ENCODE results near the gene LZTR1.
"Not testable (repeated sequence)": the region's sequence is repeated elsewhere in the genome, so short reads cannot be mapped to it uniquely, and the experiment has no call there.

The LZTR1 gene

GRCh38 chr22:21020802-21021429, 38.8 kb downstream of the LZTR1 start:
- no peak for DNase-seq

DNA sequence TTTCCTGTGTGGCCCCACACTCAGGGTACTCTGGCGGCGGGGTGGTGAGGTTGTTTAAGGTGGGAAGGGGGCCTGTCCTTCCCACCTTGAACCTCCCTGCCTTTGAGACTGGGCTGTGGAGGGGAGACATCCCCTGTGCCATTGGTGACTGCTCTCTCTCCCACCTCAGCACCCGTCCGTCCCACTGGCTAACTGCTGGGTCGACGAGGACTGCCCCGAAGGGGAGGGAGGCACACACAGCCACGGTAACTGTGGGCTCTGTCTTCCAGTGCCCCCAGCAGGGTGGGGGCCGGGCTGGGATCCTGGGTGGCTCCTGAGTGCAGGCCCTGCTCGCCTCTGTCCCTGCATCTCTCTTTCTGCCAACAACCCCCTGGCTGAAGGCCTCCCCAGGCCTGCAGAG, 40.4 kb downstream of the LZTR1 start:
- no peak for DNase-seq

DNA sequence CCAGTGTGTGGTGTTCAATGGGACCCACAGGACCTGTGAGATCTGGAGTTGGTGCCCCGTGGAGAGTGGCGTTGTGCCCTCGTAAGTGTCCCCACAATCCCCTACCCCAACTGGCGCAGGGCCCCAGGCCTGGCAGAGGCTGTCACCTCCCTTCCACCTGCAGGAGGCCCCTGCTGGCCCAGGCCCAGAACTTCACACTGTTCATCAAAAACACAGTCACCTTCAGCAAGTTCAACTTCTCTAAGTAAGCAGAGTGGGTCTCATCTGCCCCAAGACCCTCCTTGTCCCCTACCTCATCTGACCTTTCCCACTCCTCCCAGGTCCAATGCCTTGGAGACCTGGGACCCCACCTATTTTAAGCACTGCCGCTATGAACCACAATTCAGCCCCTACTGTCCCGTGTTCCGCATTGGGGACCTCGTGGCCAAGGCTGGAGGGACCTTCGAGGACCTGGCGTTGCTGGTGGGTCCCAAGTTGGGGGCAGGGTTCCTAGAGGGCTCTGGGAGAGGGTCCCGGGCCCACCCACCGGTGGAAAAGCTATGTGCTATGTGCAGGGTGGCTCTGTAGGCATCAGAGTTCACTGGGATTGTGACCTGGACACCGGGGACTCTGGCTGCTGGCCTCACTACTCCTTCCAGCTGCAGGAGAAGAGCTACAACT, 41.0 kb downstream of the LZTR1 start:
- DNase-seq, result no peak

- DNase-seq, result no peak
Measured at GRCh38 chr22:21025266-21025665, 43.2 kb downstream of the LZTR1 start.

GRCh38 chr22:21025763-21026755, 44.0 kb downstream of the LZTR1 start:
- DNase-seq, result no peak

DNA sequence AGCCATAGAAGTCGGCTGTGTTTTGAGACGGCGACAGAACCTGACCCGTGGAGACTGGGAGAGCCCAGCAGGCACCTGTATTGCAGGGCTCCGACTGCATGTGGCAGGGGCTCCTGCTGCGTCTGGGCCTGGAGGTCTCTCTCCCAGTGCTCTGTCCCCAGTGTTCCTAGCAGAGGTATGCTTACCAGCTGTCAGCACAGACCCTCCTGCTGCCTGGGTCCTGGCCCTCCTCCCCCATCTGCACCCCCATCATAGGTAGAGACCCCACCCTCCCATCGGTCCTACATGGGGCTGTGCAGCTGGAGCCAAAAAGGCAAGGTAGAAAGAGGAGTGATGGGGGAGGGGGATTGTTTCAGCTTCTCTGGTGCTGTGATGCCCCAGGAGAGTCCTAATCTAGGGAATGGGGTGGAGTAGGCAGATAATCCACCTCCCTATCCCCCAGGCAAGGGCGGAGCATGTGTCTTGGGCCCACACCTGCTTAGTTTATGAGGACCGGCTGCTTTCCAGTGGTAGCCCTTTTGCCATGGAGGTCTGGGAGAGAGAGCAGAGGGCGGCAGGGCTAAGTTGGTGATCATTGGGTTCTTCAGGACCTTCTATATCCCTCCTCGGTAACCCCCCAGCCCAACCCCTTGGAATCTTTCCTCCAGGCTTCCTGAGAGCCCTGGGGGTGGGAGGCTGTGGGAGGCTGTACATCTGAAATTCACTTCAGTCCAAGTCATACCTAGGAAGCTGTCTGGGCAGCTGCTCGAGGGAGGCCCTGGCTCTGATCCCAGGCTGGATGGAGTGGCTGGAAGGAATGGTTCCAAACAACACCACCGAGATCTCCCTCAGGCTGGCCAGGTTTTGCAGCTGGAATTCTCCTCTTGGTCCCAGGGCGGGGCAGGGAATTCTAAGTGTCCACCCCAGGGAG, 44.9 kb downstream of the LZTR1 start:
- DNase-seq, result no peak

DNA sequence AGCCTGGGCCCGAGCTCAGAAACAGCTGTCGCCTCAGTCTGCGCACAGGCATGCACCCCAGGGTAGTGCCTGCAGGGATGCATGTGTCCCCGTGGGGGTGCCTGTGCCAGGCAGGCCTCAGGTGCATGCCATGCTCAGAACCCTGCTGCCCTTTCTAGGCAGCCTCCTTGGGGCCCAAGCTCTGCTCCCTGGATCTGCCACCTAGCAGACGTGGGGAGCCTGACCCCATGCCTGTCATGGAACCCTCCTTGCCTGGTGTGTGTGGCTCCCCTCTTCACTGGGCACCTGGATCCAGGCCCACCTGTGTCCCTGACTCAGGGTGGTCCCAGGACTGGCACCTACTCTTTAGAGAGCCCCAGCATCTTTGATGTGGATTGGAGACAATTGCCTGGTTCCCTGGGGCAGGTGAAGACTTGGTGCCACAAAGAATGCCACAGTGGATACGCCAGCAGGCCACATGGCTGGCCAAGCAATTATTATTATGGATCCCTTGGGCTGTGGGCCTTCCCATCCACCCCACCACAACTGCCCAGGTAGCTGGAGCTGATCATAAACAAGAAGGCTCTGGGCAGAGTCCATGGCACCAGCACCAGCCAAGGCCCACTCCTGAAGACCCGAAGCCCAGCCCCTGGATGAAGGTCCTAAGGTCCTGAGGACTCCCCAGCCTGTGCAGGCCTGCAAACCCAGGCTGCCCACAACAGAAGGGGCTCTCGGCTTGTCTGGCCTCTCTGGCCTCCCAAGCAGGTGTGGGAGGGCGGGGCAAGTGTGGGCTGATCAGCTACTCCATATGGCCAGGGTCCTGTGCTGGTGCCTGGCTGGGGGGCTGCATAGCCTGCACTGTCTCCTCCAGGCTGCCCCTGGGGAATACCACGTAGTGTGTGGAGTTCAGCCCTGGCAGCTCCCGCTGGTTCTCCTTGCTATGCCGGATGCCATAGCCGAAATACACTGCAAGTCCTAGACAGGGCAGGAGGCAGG, 46.5 kb downstream of the LZTR1 start:
- DNase-seq, result no peak

DNA sequence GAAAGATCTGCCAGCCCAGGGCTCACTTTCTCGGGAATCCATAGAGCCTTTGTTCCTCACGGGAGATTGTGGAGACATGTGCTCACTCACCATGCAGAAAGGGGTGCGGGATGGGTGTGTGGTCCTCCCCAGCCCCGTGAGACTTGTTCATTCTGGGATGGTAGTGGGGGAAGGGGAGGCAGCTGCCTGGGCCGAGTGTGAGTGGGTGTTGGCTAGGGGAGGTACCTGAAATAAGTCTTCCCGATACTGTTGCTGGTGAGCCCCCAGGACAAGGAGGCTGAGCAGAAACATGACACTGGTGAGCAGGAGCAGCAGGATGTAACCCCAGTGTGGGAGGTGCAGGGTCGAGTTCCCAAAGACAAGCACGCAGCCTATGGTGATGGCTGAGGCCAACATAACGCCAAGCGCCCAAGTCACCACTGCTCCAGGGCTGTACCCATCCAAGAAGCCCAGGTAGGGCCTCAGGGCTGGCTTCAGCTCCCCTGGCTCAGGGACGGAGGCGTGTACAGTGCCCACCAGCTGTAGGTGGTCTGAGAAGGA, 47.5 kb downstream of the LZTR1 start:
- DNase-seq, result no peak

DNA sequence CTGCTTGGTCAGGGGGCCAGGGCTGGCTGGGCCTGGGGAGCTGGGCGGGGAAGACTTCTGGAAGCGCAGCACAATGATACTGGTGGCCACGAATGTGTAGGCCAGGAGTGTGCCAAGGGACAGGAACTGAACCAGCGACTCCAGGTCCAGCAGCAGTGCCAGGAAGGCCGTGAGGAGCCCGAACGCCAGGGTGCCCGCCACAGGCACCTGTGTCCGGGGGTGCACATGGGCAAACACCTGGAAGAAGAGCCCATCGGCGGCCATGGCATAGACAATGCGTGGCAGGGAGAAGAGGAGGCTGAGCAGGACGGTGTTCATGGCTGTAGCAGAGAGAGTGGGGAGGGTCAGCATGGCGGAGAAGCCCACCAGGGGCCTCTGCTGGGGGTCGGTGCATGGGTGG, 47.9 kb downstream of the LZTR1 start:
- DNase-seq, result no peak

GRCh38 chr22:21030621-21031544, 48.8 kb downstream of the LZTR1 start:
- no peak for DNase-seq

GRCh38 chr22:21031545-21032036, 49.5 kb downstream of the LZTR1 start:
- DNase-seq, result no peak

- DNase-seq, result no peak
Measured at GRCh38 chr22:21032037-21032867, 50.2 kb downstream of the LZTR1 start, which contains the start of gene SLC7A4. TSS of gene SLC7A4 (minus strand) at chr22:21032561. CDS start at chr22:21031812, 749 bp downstream.

- DNase-seq, result no peak
Measured at GRCh38 chr22:21032868-21033688, 51.0 kb downstream of the LZTR1 start.

- no peak for DNase-seq
Measured at GRCh38 chr22:21033895-21034294, 51.8 kb downstream of the LZTR1 start.

DNA sequence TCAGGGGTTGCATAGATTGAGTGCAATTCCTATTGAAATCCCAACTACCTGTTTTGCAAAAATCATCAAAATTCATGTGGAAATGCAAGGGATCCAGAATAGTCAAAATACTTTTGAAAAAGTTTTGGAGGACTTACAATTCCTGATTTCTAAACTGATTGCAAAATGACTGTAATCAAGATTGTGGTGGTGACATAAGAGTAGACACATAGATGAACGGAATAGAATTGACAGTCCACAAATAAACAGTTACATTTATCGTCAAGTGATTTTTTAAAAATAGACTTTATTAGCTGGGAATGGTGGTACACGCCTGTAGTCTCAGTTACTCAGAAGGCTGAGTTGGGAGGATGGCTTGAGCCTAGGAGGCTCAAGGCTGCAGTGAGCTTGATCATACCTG, 52.9 kb downstream of the LZTR1 start:
- no peak for DNase-seq

DNA sequence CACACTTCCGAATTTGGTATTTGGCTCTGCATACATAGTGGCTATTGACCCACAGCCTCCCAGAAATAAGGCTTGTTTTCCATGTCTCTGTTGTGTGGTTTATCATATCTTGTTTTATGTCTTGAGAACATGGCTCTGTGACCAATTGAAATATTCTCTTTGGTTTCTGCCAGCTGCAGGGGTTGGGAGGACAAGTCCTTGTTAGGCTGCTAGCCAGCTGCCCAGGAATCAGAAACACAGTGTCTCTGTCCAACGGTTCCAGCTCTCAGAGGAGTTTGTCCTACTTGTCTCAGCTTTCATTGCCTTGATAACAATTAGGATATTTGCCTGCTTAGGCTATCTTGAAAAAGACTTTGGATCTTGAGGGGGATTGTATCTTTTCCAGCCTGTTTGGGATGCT, 56.3 kb downstream of the LZTR1 start:
- DNase-seq, result no peak

GRCh38 chr22:21039158-21039557, 57.1 kb downstream of the LZTR1 start:
- DNase-seq, result not testable (repeated sequence)

DNA sequence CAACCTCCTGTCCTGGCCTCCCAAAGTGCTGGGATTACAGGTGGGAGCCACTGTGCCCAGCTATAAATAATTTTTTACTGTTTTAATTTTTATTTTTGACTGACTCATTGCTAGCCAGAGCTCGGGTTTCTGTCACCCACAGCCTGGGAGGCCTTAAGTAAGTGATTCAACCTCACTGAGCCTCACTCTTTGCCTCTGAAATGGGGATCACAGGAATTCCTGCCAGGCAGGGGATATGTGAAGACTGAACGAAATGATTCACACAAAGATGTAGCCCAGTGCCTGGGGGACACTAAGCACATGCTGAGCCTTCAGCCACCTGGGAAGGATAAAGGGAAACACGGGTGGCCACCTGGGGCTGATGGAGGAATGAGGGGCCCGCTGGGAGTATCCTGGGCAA, 59.8 kb downstream of the LZTR1 start:
- DNase-seq, result no peak

Measured in central memory CD4-positive, alpha-beta T cell (primary cell).